ENCODE measurements around the gene ZCCHC9. TPM values are rescaled to one million over a fixed set of nuclear protein-coding genes. Genes with fewer than 3 reads are reported as not detected.

ZCCHC9 gene, protein sequence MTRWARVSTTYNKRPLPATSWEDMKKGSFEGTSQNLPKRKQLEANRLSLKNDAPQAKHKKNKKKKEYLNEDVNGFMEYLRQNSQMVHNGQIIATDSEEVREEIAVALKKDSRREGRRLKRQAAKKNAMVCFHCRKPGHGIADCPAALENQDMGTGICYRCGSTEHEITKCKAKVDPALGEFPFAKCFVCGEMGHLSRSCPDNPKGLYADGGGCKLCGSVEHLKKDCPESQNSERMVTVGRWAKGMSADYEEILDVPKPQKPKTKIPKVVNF
- polyA plus RNA-seq (22.2 and 31.8 TPM in 2 replicates), polyA minus RNA-seq (12.9 and 18.3 TPM in 2 replicates)

DNA sequence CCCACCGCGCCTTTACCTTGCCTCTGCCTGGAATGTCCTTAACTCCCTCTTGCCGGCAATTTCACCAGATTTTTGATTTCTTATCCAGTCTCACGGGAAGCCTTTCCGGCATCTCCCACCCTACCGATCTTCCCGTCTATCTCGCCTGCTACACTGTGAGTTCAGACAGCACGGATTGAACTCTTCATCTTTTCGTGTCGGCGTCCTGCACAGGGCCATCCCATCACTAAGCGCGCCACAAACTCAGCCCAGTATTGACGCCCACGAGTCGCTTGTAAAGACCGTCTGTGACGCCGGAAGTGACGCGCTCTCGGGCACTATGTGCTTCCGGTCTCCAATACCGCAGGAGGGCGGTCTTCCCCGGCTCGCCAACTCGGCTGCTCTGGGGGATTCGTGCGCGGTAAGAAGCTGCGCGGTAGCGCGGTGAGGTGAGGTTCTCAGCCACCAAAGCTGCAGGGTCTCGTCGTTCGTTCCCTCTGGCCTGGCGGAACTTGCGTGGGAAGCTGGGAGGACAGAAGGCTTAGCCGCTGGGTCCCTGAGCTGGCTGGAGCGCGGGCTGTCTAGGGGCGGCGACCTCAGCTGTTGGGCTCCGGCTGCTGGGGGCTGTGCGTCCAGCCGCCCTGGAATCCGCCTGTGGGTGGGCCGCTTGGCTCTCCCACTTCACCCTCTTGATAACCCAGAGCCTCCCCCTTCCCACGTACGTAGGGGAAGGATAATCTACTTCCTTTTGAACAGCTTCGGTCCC is at the start of gene ZCCHC9:
Gene ZCCHC9, plus strand, starts transcription at position 317 of the 745 bp plus-strand sequence. CDS start 3,171 bp downstream, outside the sequence.
- Histone ChIP-seq H2AFZ (ENCODE audit: low read depth, low read length) (peak within 1 kb of the TSS; percentile 96), H3K9me3 (ENCODE audit: low read length) (no peaks in the 10 kb centered on the region), H3K9me2 (ENCODE audit: insufficient read depth, low read length) (no peaks in the 10 kb centered on the region), H3K4me2 (ENCODE audit: low read length) (peak within 1 kb of the TSS; percentile 88), H3K27me3 (ENCODE audit: insufficient read depth, low read depth, low read length) (no peaks in the 10 kb centered on the region), H4K20me1 (ENCODE audit: insufficient read depth) (no peaks in the 10 kb centered on the region), H3F3A (ENCODE audit: insufficient read depth, low read length, poor library complexity, severe bottlenecking) (no peaks in the 10 kb centered on the region), H3K36me3 (ENCODE audit: insufficient read depth, low read length) (no peaks in the 10 kb centered on the region), H3K4me3 (ENCODE audit: low read length) (peak within 1 kb of the TSS; percentile 89), H3K79me2 (replicated peaks; ENCODE audit: insufficient read depth, low read length) (peaks cover 19% of the 10 kb centered on the region), H3K27ac (ENCODE audit: low read length) (peak within 1 kb of the TSS; percentile 87), H3K9ac (ENCODE audit: low read length) (peak within 1 kb of the TSS; percentile 85)
- TF ChIP-seq, protein P1, sequence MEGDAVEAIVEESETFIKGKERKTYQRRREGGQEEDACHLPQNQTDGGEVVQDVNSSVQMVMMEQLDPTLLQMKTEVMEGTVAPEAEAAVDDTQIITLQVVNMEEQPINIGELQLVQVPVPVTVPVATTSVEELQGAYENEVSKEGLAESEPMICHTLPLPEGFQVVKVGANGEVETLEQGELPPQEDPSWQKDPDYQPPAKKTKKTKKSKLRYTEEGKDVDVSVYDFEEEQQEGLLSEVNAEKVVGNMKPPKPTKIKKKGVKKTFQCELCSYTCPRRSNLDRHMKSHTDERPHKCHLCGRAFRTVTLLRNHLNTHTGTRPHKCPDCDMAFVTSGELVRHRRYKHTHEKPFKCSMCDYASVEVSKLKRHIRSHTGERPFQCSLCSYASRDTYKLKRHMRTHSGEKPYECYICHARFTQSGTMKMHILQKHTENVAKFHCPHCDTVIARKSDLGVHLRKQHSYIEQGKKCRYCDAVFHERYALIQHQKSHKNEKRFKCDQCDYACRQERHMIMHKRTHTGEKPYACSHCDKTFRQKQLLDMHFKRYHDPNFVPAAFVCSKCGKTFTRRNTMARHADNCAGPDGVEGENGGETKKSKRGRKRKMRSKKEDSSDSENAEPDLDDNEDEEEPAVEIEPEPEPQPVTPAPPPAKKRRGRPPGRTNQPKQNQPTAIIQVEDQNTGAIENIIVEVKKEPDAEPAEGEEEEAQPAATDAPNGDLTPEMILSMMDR (IDR thresholded peaks at IDR 0.05; ENCODE audit: poor library complexity, severe bottlenecking): peak; percentile 72
- TF ChIP-seq EZH2 (IDR thresholded peaks at IDR 0.05; ENCODE audit: borderline replicate concordance, insufficient read depth, low read length, poor library complexity, severe bottlenecking) (no peak), TAF1 (IDR thresholded peaks at IDR 0.05; ENCODE audit: low read depth) (peak; percentile 80), SMC3 (conservative IDR thresholded peaks at IDR 0.05; ENCODE audit: poor library complexity) (peak; percentile 64), POLR2AphosphoS5 (IDR thresholded peaks at IDR 0.05) (peak; percentile 90), MXI1 (conservative IDR thresholded peaks at IDR 0.05; ENCODE audit: poor library complexity, severe bottlenecking) (peak; percentile 89), RAD21 (conservative IDR thresholded peaks at IDR 0.05) (peak; percentile 69), EP300 (conservative IDR thresholded peaks at IDR 0.05; ENCODE audit: poor library complexity, severe bottlenecking) (peak; percentile 66)
- TF ChIP-seq, protein P2, sequence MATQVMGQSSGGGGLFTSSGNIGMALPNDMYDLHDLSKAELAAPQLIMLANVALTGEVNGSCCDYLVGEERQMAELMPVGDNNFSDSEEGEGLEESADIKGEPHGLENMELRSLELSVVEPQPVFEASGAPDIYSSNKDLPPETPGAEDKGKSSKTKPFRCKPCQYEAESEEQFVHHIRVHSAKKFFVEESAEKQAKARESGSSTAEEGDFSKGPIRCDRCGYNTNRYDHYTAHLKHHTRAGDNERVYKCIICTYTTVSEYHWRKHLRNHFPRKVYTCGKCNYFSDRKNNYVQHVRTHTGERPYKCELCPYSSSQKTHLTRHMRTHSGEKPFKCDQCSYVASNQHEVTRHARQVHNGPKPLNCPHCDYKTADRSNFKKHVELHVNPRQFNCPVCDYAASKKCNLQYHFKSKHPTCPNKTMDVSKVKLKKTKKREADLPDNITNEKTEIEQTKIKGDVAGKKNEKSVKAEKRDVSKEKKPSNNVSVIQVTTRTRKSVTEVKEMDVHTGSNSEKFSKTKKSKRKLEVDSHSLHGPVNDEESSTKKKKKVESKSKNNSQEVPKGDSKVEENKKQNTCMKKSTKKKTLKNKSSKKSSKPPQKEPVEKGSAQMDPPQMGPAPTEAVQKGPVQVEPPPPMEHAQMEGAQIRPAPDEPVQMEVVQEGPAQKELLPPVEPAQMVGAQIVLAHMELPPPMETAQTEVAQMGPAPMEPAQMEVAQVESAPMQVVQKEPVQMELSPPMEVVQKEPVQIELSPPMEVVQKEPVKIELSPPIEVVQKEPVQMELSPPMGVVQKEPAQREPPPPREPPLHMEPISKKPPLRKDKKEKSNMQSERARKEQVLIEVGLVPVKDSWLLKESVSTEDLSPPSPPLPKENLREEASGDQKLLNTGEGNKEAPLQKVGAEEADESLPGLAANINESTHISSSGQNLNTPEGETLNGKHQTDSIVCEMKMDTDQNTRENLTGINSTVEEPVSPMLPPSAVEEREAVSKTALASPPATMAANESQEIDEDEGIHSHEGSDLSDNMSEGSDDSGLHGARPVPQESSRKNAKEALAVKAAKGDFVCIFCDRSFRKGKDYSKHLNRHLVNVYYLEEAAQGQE (IDR thresholded peaks at IDR 0.05; ENCODE audit: borderline replicate concordance): peak; percentile 47

DNA sequence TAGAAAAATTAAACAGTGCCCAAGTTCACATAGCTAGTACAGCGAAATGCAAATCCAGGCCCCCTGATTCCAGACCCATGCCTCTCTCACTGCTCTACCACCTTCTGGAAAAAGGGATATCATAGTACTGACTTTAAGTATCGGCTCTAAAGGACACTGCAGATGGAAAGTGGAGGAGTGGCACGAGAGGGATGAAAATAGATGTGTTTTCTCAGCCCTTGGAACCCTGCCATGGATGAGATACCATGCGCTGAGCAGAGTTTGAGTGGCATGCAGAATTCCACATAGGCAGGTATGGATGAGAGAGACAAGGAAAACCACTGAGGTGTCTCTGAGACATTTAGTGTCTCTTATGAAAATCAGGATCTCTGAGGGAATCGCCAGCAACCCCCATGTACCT is 49.5 kb upstream of the ZCCHC9 start:
- Histone ChIP-seq H3K79me2 (replicated peaks; ENCODE audit: insufficient read depth, low read length) (no peaks in the 10 kb centered on the region), H3K9ac (ENCODE audit: low read length) (no peak overlapping the region), H2AFZ (ENCODE audit: low read depth, low read length) (no peak overlapping the region), H3F3A (ENCODE audit: insufficient read depth, low read length, poor library complexity, severe bottlenecking) (no peaks in the 10 kb centered on the region), H4K20me1 (ENCODE audit: insufficient read depth) (no peaks in the 10 kb centered on the region), H3K9me3 (ENCODE audit: low read length) (peaks cover 12% of the 10 kb centered on the region), H3K27me3 (ENCODE audit: insufficient read depth, low read depth, low read length) (no peaks in the 10 kb centered on the region), H3K4me2 (ENCODE audit: low read length) (no peak overlapping the region), H3K9me2 (ENCODE audit: insufficient read depth, low read length) (no peaks in the 10 kb centered on the region), H3K4me3 (ENCODE audit: low read length) (no peak overlapping the region), H3K27ac (ENCODE audit: low read length) (no peak overlapping the region), H3K36me3 (ENCODE audit: insufficient read depth, low read length) (no peaks in the 10 kb centered on the region)
- TF ChIP-seq POLR2AphosphoS5 (IDR thresholded peaks at IDR 0.05): no peak
- no peak for TF ChIP-seq EP300 (conservative IDR thresholded peaks at IDR 0.05; ENCODE audit: poor library complexity, severe bottlenecking)
- TF ChIP-seq EZH2 (IDR thresholded peaks at IDR 0.05; ENCODE audit: borderline replicate concordance, insufficient read depth, low read length, poor library complexity, severe bottlenecking): no peak
- no peak for TF ChIP-seq SMC3 (conservative IDR thresholded peaks at IDR 0.05; ENCODE audit: poor library complexity)
- TF ChIP-seq, protein P1 (IDR thresholded peaks at IDR 0.05; ENCODE audit: poor library complexity, severe bottlenecking): no peak
- TF ChIP-seq MXI1 (conservative IDR thresholded peaks at IDR 0.05; ENCODE audit: poor library complexity, severe bottlenecking): no peak
- TF ChIP-seq RAD21 (conservative IDR thresholded peaks at IDR 0.05): no peak
- TF ChIP-seq, protein P2 (IDR thresholded peaks at IDR 0.05; ENCODE audit: borderline replicate concordance): no peak
- no peak for TF ChIP-seq TAF1 (IDR thresholded peaks at IDR 0.05; ENCODE audit: low read depth)

All from neural cell (in vitro differentiated cells).